ENCODE results near the gene BGLAP.
A peak's percentile ranks its signal among the peaks of the same experiment; 100 is the strongest.

- no peak for TF ChIP-seq ZNF138 (tag by site-specific recombination; IDR thresholded peaks at IDR 0.05; ENCODE audit: borderline replicate concordance)
- TF ChIP-seq ZBTB1 (tag by site-specific recombination; IDR thresholded peaks at IDR 0.05): no peak
- TF ChIP-seq ZBTB21 (tag by site-specific recombination; IDR thresholded peaks at IDR 0.05): peak; percentile 88
- no peak for TF ChIP-seq ZNF121 (tag by site-specific recombination; IDR thresholded peaks at IDR 0.05)
- TF ChIP-seq, protein P1, sequence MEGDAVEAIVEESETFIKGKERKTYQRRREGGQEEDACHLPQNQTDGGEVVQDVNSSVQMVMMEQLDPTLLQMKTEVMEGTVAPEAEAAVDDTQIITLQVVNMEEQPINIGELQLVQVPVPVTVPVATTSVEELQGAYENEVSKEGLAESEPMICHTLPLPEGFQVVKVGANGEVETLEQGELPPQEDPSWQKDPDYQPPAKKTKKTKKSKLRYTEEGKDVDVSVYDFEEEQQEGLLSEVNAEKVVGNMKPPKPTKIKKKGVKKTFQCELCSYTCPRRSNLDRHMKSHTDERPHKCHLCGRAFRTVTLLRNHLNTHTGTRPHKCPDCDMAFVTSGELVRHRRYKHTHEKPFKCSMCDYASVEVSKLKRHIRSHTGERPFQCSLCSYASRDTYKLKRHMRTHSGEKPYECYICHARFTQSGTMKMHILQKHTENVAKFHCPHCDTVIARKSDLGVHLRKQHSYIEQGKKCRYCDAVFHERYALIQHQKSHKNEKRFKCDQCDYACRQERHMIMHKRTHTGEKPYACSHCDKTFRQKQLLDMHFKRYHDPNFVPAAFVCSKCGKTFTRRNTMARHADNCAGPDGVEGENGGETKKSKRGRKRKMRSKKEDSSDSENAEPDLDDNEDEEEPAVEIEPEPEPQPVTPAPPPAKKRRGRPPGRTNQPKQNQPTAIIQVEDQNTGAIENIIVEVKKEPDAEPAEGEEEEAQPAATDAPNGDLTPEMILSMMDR (tag by site-specific recombination; IDR thresholded peaks at IDR 0.05): no peak
- TF ChIP-seq, protein P2, sequence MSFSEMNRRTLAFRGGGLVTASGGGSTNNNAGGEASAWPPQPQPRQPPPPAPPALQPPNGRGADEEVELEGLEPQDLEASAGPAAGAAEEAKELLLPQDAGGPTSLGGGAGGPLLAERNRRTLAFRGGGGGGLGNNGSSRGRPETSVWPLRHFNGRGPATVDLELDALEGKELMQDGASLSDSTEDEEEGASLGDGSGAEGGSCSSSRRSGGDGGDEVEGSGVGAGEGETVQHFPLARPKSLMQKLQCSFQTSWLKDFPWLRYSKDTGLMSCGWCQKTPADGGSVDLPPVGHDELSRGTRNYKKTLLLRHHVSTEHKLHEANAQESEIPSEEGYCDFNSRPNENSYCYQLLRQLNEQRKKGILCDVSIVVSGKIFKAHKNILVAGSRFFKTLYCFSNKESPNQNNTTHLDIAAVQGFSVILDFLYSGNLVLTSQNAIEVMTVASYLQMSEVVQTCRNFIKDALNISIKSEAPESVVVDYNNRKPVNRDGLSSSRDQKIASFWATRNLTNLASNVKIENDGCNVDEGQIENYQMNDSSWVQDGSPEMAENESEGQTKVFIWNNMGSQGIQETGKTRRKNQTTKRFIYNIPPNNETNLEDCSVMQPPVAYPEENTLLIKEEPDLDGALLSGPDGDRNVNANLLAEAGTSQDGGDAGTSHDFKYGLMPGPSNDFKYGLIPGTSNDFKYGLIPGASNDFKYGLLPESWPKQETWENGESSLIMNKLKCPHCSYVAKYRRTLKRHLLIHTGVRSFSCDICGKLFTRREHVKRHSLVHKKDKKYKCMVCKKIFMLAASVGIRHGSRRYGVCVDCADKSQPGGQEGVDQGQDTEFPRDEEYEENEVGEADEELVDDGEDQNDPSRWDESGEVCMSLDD (tag by site-specific recombination; IDR thresholded peaks at IDR 0.05): 0 out of 2 replicates have a peak, but pooled peaks have one; percentile 28
- TF ChIP-seq, protein P3, sequence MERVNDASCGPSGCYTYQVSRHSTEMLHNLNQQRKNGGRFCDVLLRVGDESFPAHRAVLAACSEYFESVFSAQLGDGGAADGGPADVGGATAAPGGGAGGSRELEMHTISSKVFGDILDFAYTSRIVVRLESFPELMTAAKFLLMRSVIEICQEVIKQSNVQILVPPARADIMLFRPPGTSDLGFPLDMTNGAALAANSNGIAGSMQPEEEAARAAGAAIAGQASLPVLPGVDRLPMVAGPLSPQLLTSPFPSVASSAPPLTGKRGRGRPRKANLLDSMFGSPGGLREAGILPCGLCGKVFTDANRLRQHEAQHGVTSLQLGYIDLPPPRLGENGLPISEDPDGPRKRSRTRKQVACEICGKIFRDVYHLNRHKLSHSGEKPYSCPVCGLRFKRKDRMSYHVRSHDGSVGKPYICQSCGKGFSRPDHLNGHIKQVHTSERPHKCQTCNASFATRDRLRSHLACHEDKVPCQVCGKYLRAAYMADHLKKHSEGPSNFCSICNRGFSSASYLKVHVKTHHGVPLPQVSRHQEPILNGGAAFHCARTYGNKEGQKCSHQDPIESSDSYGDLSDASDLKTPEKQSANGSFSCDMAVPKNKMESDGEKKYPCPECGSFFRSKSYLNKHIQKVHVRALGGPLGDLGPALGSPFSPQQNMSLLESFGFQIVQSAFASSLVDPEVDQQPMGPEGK (tag by site-specific recombination; IDR thresholded peaks at IDR 0.05): peak; percentile 64; the same call in 1 of the 2 replicates
- TF ChIP-seq SETDB1 (IDR thresholded peaks at IDR 0.05; ENCODE audit: insufficient read length, low read length): no peak
These were observed 40.7 kb downstream of the BGLAP start, which contains the start of gene SMG5 for GRCh38 chr1:156282479-156283222.

Measured in HEK293 (cell line).